IPS-20b (cell line): Measurements from ENCODE around the gene LEMD3.

Experiments used
- H3K27ac ChIP-seq: one replicate; pipeline ENCODE4 v1.5.1; 2013; ENCODE audit warnings: low read length
- H3K27me3 ChIP-seq: 2 replicates; pipeline ENCODE4 v1.6.1; 2013; ENCODE audit warnings: mild to moderate bottlenecking, low read length, inconsistent platforms; ENCODE audit not compliant: insufficient read depth
- H3K36me3 ChIP-seq: 2 replicates; pipeline ENCODE4 v1.6.1; 2013; ENCODE audit warnings: low read depth, mild to moderate bottlenecking, inconsistent platforms, low read length, moderate library complexity; ENCODE audit not compliant: insufficient read depth
- H3K4me1 ChIP-seq: 2 replicates; pipeline ENCODE4 v1.6.1; 2013; ENCODE audit warnings: mild to moderate bottlenecking, control low read depth, inconsistent platforms, low read length, moderate library complexity; ENCODE audit not compliant: insufficient read depth
- H3K4me3 ChIP-seq: 2 replicates; pipeline ENCODE4 v1.5.1; 2013; ENCODE audit warnings: mild to moderate bottlenecking, low read length, inconsistent platforms
- H3K9ac ChIP-seq: 2 replicates; pipeline ENCODE4 v1.6.1; 2013; ENCODE audit warnings: low read depth, mild to moderate bottlenecking, inconsistent platforms, low read length, moderate library complexity
- H3K9me3 ChIP-seq: 2 replicates; pipeline ENCODE4 v1.6.1; 2013; ENCODE audit warnings: mild to moderate bottlenecking, low read depth, low read length, inconsistent platforms; ENCODE audit not compliant: insufficient read depth

The LEMD3 gene

GRCh38 chr12:65220761-65221160 is 51.4 kb downstream of the LEMD3 start:
- no peak overlapping the region for H3K4me3 ChIP-seq
- H3K9me3 ChIP-seq, result peaks cover 17% of the 10 kb centered on the region
- H3K4me1 ChIP-seq, result no peaks in the 10 kb centered on the region
- H3K9ac ChIP-seq, result no peak overlapping the region
- H3K36me3 ChIP-seq, result peaks cover 40% of the 10 kb centered on the region
- no peaks in the 10 kb centered on the region for H3K27me3 ChIP-seq
- no peak overlapping the region for H3K27ac ChIP-seq

GRCh38 chr12:65229441-65229840 is 60.1 kb downstream of the LEMD3 start:
- no peak overlapping the region for H3K27ac ChIP-seq
- H3K27me3 ChIP-seq, result no peaks in the 10 kb centered on the region
- peaks cover 5% of the 10 kb centered on the region; the same call in 1 of the 2 replicates for H3K4me1 ChIP-seq
- H3K36me3 ChIP-seq, result peaks cover 12% of the 10 kb centered on the region; the same call in 1 of the 2 replicates
- no peak overlapping the region for H3K4me3 ChIP-seq
- no peak overlapping the region for H3K9ac ChIP-seq
- H3K9me3 ChIP-seq, result peaks cover 16% of the 10 kb centered on the region

GRCh38 chr12:65232476-65233077 is 63.2 kb downstream of the LEMD3 start:
- Histone ChIP-seq H3K9me3 (peaks cover 16% of the 10 kb centered on the region), H3K36me3 (peaks cover 12% of the 10 kb centered on the region; the same call in 1 of the 2 replicates), H3K4me1 (peaks cover 5% of the 10 kb centered on the region; the same call in 1 of the 2 replicates), H3K27ac (no peak overlapping the region), H3K27me3 (no peaks in the 10 kb centered on the region), H3K4me3 (no peak overlapping the region), H3K9ac (no peak overlapping the region)

- no peak overlapping the region for H3K27ac ChIP-seq
- no peak overlapping the region for H3K4me3 ChIP-seq
- peaks cover 23% of the 10 kb centered on the region for H3K36me3 ChIP-seq
- H3K4me1 ChIP-seq, result peaks cover 5% of the 10 kb centered on the region; the same call in 1 of the 2 replicates
- no peak overlapping the region for H3K9ac ChIP-seq
- H3K9me3 ChIP-seq, result no peaks in the 10 kb centered on the region
- no peaks in the 10 kb centered on the region for H3K27me3 ChIP-seq
These were observed 67.8 kb downstream of the LEMD3 start for GRCh38 chr12:65237153-65237552.

- H3K4me3 ChIP-seq, result no peak overlapping the region
- no peaks in the 10 kb centered on the region for H3K9me3 ChIP-seq
- H3K4me1 ChIP-seq, result peaks cover 4% of the 10 kb centered on the region; the same call in 1 of the 2 replicates
- H3K9ac ChIP-seq, result no peak overlapping the region
- H3K27ac ChIP-seq, result no peak overlapping the region
- H3K36me3 ChIP-seq, result peaks cover 37% of the 10 kb centered on the region
- H3K27me3 ChIP-seq, result no peaks in the 10 kb centered on the region
These were observed 69.2 kb downstream of the LEMD3 start for GRCh38 chr12:65238609-65239008.

GRCh38 chr12:65248656-65249633 is 79.6 kb downstream of the LEMD3 start:
- no peaks in the 10 kb centered on the region for H3K4me1 ChIP-seq
- H3K4me3 ChIP-seq, result no peak overlapping the region
- H3K36me3 ChIP-seq, result peaks cover 28% of the 10 kb centered on the region
- H3K27me3 ChIP-seq, result no peaks in the 10 kb centered on the region
- no peak overlapping the region for H3K27ac ChIP-seq
- H3K9me3 ChIP-seq, result no peaks in the 10 kb centered on the region
- H3K9ac ChIP-seq, result no peak overlapping the region

- Histone ChIP-seq H3K9me3 (no peaks in the 10 kb centered on the region), H3K27me3 (no peaks in the 10 kb centered on the region), H3K36me3 (peaks cover 1% of the 10 kb centered on the region; the same call in 1 of the 2 replicates), H3K4me1 (no peaks in the 10 kb centered on the region), H3K4me3 (no peak overlapping the region), H3K27ac (no peak overlapping the region), H3K9ac (no peak overlapping the region)
These were observed 83.1 kb downstream of the LEMD3 start for GRCh38 chr12:65252515-65252914.

GRCh38 chr12:65257986-65258385 is 88.6 kb downstream of the LEMD3 start:
- no peaks in the 10 kb centered on the region for H3K9me3 ChIP-seq
- no peaks in the 10 kb centered on the region for H3K27me3 ChIP-seq
- no peaks in the 10 kb centered on the region for H3K36me3 ChIP-seq
- H3K9ac ChIP-seq, result no peak overlapping the region
- H3K4me3 ChIP-seq, result no peak overlapping the region
- H3K27ac ChIP-seq, result no peak overlapping the region
- no peaks in the 10 kb centered on the region for H3K4me1 ChIP-seq

GRCh38 chr12:65259501-65259900 is 90.1 kb downstream of the LEMD3 start:
- Histone ChIP-seq H3K4me3 (no peak overlapping the region), H3K9ac (no peak overlapping the region), H3K27me3 (no peaks in the 10 kb centered on the region), H3K36me3 (no peaks in the 10 kb centered on the region), H3K27ac (no peak overlapping the region), H3K4me1 (no peaks in the 10 kb centered on the region), H3K9me3 (no peaks in the 10 kb centered on the region)

- Histone ChIP-seq H3K4me1 (no peaks in the 10 kb centered on the region), H3K27me3 (no peaks in the 10 kb centered on the region), H3K9me3 (no peaks in the 10 kb centered on the region), H3K36me3 (no peaks in the 10 kb centered on the region), H3K27ac (no peak overlapping the region), H3K4me3 (no peak overlapping the region), H3K9ac (no peak overlapping the region)
These were observed 94.4 kb downstream of the LEMD3 start for GRCh38 chr12:65263777-65264176.

- Histone ChIP-seq H3K4me3 (no peak overlapping the region), H3K36me3 (no peaks in the 10 kb centered on the region), H3K27ac (no peak overlapping the region), H3K27me3 (no peaks in the 10 kb centered on the region), H3K9me3 (no peaks in the 10 kb centered on the region), H3K4me1 (no peaks in the 10 kb centered on the region), H3K9ac (no peak overlapping the region)
These were observed 97.0 kb downstream of the LEMD3 start for GRCh38 chr12:65266408-65266807.

- no peak overlapping the region for H3K4me3 ChIP-seq
- no peaks in the 10 kb centered on the region for H3K4me1 ChIP-seq
- no peak overlapping the region for H3K27ac ChIP-seq
- no peaks in the 10 kb centered on the region for H3K27me3 ChIP-seq
- no peaks in the 10 kb centered on the region for H3K36me3 ChIP-seq
- H3K9ac ChIP-seq, result no peak overlapping the region
- no peaks in the 10 kb centered on the region for H3K9me3 ChIP-seq
These were observed 100.2 kb downstream of the LEMD3 start for GRCh38 chr12:65269603-65270002.
